HG03025 (cell line): ENCODE data around the gene TSSK3.
"Not testable (repeated sequence)": the region's sequence is repeated elsewhere in the genome, so short reads cannot be mapped to it uniquely, and the experiment has no call there.

Source experiments
- ATAC-seq: cut with Tn5 transposase; IDR thresholded peaks from one replicate; pipeline ENCODE4 v1.9.1; 2021; ENCODE audit warnings: mild to moderate bottlenecking, moderate library complexity; ENCODE audit not compliant: unreplicated experiment, low FRiP score

TSSK3 gene

GRCh38 chr1:32394141-32394889 is 32.0 kb downstream of the TSSK3 start, which contains the start of gene BSDC1:
Gene BSDC1 (minus strand): TSS chr1:32394441. CDS start chr1:32394414, 27 bp downstream.
- ATAC-seq, result peak; percentile 90

GRCh38 chr1:32394890-32395432 is 32.6 kb downstream of the TSSK3 start:
- no peak for ATAC-seq

- not testable (repeated sequence) for ATAC-seq
Observed at GRCh38 chr1:32396524-32396923, 34.2 kb downstream of the TSSK3 start.

GRCh38 chr1:32398401-32398800 is 36.1 kb downstream of the TSSK3 start:
- no peak for ATAC-seq

DNA sequence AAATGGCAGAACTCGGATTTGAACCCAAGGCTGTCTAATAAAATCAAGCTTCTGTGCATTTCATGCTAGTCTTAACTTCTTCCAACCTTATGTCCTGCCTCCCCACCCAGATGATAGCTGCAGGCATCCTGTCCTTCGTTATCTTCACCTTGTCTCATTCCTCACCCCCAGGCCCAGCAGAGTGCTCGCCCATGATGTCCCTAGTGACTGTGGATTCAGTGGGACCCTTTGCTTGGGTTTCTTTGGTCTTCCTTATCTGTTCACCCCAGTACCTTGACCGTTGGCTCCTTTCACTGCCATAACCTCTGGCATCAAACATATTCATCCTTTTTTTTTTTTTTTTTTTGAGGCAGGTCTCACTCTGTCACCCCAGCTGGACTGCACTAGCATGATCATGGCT is 37.5 kb downstream of the TSSK3 start:
- ATAC-seq, result no peak

- no peak for ATAC-seq
Observed at GRCh38 chr1:32400876-32401631, 38.7 kb downstream of the TSSK3 start.

GRCh38 chr1:32404946-32405345 is 42.6 kb downstream of the TSSK3 start:
- no peak for ATAC-seq

- ATAC-seq, result no peak
Observed at GRCh38 chr1:32405672-32406467, 43.5 kb downstream of the TSSK3 start.

DNA sequence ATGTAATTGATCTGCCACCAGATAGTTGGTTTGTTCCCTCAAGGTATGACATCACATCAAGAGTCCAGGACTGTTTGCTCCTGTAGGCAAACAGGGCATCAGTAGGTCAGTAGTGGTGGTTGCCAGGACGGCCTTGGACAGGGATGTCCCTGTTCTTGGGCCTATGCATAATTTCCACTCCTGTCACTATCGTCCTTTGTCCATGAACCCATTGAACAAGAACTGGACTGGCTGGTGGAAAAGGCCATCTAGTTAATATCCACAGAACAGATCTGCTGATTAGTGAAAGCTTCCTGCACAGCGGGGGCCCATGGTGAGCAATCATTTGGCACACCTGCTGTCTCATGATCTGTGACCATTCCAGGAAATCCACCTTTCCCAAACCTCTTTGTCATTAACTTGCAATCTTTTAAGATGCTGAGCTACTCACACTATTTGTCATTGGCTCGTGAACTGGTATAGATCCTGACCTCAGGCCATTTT is 44.3 kb downstream of the TSSK3 start:
- no peak for ATAC-seq

GRCh38 chr1:32411261-32411660 is 48.9 kb downstream of the TSSK3 start:
- no peak for ATAC-seq

DNA sequence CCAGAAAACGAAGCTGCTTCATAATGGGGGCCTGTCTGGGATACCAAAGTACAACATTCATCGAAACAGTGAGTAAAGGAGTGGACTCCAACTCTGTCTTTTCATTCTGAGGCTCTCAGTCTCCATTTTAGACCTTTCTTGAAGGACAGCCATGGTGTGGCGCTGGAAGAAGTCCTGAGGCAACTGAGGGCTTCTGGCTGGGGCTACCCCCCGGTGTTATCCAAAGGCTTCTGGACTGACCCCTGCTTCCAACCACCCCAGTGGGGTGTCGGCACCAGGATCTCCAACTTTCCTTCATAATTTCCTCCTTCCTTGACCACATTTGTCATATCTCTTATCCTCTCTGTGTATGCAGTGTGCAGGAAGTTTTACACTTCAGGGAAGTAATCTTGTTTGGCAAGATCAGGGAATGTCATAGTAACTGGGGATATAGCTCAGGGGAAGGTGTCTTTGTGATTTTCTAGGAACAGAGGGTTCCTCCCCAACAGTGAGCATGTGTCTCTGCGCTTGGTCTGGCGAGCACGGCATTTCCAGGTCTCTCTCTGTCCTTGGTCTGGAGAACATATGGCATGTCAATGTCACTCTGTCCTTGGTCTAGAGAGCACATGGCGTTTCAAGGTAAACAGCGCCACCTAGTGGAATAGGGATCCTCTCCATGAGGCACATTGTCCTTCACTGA is 51.3 kb downstream of the TSSK3 start:
- no peak for ATAC-seq
